GM19395 (cell line): ENCODE measurements around the gene GNA12.
"Not testable (repeated sequence)": the region's sequence is repeated elsewhere in the genome, so short reads cannot be mapped to it uniquely, and the experiment has no call there.

Experiments used
- ATAC-seq: cut with Tn5 transposase; IDR thresholded peaks from one replicate; pipeline ENCODE4 v1.9.1; 2021; ENCODE audit warnings: mild to moderate bottlenecking, moderate library complexity; ENCODE audit not compliant: unreplicated experiment

The GNA12 gene

GRCh38 chr7:2680792-2681490, 163.2 kb downstream of the GNA12 start:
- no peak for ATAC-seq

GRCh38 chr7:2680256-2680655, 163.9 kb downstream of the GNA12 start:
- ATAC-seq = no peak

- not testable (repeated sequence) for ATAC-seq
Observed at GRCh38 chr7:2679135-2680127, 164.7 kb downstream of the GNA12 start.

GRCh38 chr7:2678454-2678853, 165.7 kb downstream of the GNA12 start:
- ATAC-seq = not testable (repeated sequence)
